GM06990 (cell line): Measurements from ENCODE around the gene PGAP3.

ENCODE experiments used
- DNase-seq: peaks from one replicate; pipeline ENCODE4 v3.0.0-alpha.2; 2011; ENCODE audit not compliant: insufficient read length; ENCODE audit errors: extremely low read depth
- H3K27me3 ChIP-seq: replicated peaks from 2 replicates; pipeline ENCODE4 v1.6.0; 2011; ENCODE audit warnings: low read length; ENCODE audit not compliant: control insufficient read depth, insufficient read depth
- H3K36me3 ChIP-seq: 2 replicates; pipeline ENCODE4 v1.5.1; 2011; ENCODE audit warnings: low read length; ENCODE audit not compliant: control insufficient read depth, insufficient read depth
- H3K4me3 ChIP-seq: replicated peaks from 2 replicates; pipeline ENCODE4 v1.5.1; 2011; ENCODE audit warnings: low read depth, mild to moderate bottlenecking, control low read depth, low read length
- CTCF ChIP-seq: IDR thresholded peaks from 2 replicates; pipeline ENCODE4 v1.5.1; 2011; ENCODE audit warnings: low read length, control low read depth, mild to moderate bottlenecking, inconsistent platforms; ENCODE audit not compliant: insufficient read depth, poor library complexity, severe bottlenecking

PGAP3 gene

GRCh38 chr17:39660397-39661385, 27.2 kb downstream of the PGAP3 start:
- no peak for DNase-seq
- H3K4me3 ChIP-seq: no peak overlapping the region
- H3K36me3 ChIP-seq: peaks cover 41% of the 10 kb centered on the region
- H3K27me3 ChIP-seq: no peaks in the 10 kb centered on the region
- TF ChIP-seq CTCF: no peak

- H3K36me3 ChIP-seq: peaks cover 41% of the 10 kb centered on the region
- H3K27me3 ChIP-seq: no peaks in the 10 kb centered on the region
- TF ChIP-seq CTCF: no peak
- H3K4me3 ChIP-seq: no peak overlapping the region
- DNase-seq: no peak
These were observed 27.9 kb downstream of the PGAP3 start for GRCh38 chr17:39660011-39660360.

GRCh38 chr17:39659279-39660010, 28.4 kb downstream of the PGAP3 start:
- H3K4me3 ChIP-seq: no peak overlapping the region
- DNase-seq: no peak
- no peaks in the 10 kb centered on the region for H3K27me3 ChIP-seq
- no peak for TF ChIP-seq CTCF
- peaks cover 42% of the 10 kb centered on the region for H3K36me3 ChIP-seq

- no peak for TF ChIP-seq CTCF
- H3K36me3 ChIP-seq: peaks cover 42% of the 10 kb centered on the region
- no peaks in the 10 kb centered on the region for H3K27me3 ChIP-seq
- no peak overlapping the region for H3K4me3 ChIP-seq
- DNase-seq: no peak
These were observed 29.1 kb downstream of the PGAP3 start for GRCh38 chr17:39658760-39659159.

GRCh38 chr17:39658346-39658745, 29.5 kb downstream of the PGAP3 start:
- H3K36me3 ChIP-seq: peaks cover 42% of the 10 kb centered on the region
- no peak for DNase-seq
- TF ChIP-seq CTCF: no peak

More at GRCh38 chr17:39658346-39658745, 29.5 kb downstream of the PGAP3 start:
- Histone ChIP-seq H3K4me3 (no peak overlapping the region), H3K27me3 (no peaks in the 10 kb centered on the region)
